NT2/D1 (cell line): ENCODE data around the gene MS4A10.

ENCODE experiments used
- SUZ12 ChIP-seq: IDR thresholded peaks from 2 replicates; pipeline ENCODE4 v1.6.1; 2011; ENCODE audit not compliant: insufficient read length, insufficient read depth; ENCODE audit errors: extremely low read depth
- YY1 ChIP-seq: IDR thresholded peaks from 2 replicates; pipeline ENCODE4 v1.6.1; 2011; ENCODE audit not compliant: insufficient read length, insufficient read depth
- ZNF274 ChIP-seq: IDR thresholded peaks from 2 replicates; pipeline ENCODE4 v1.6.1; 2011; ENCODE audit warnings: mild to moderate bottlenecking, low read depth, low read length

- TF ChIP-seq YY1 (no peak), SUZ12 (no peak), ZNF274 (no peak)
Observed at GRCh38 chr11:60780774-60781173, 4.4 kb upstream of the MS4A10 start.
